GM21723 (cell line): ENCODE results near the gene PCSK2.

Experiments
- ATAC-seq: cut with Tn5 transposase; IDR thresholded peaks from one replicate; pipeline ENCODE4 v1.9.1; 2021; ENCODE audit warnings: mild to moderate bottlenecking, moderate library complexity; ENCODE audit not compliant: unreplicated experiment

The PCSK2 gene

GRCh38 chr20:17327185-17328148, 100.6 kb downstream of the PCSK2 start:
- ATAC-seq = no peak

- ATAC-seq = no peak
Measured at GRCh38 chr20:17334932-17335331, 108.1 kb downstream of the PCSK2 start.

- ATAC-seq = no peak
Measured at GRCh38 chr20:17339000-17339399, 112.2 kb downstream of the PCSK2 start.

GRCh38 chr20:17343091-17343490, 116.3 kb downstream of the PCSK2 start:
- ATAC-seq = no peak

GRCh38 chr20:17343656-17344452, 117.0 kb downstream of the PCSK2 start:
- ATAC-seq = no peak

GRCh38 chr20:17344790-17345189, 118.0 kb downstream of the PCSK2 start:
- no peak for ATAC-seq

GRCh38 chr20:17345321-17345720, 118.5 kb downstream of the PCSK2 start:
- ATAC-seq = no peak

- ATAC-seq = no peak
Measured at GRCh38 chr20:17350321-17350720, 123.5 kb downstream of the PCSK2 start.

GRCh38 chr20:17357238-17357637, 130.4 kb downstream of the PCSK2 start:
- ATAC-seq = no peak

GRCh38 chr20:17358854-17359253, 132.0 kb downstream of the PCSK2 start:
- ATAC-seq = no peak

- ATAC-seq = no peak
Measured at GRCh38 chr20:17364681-17365080, 137.8 kb downstream of the PCSK2 start.

GRCh38 chr20:17365831-17366230, 139.0 kb downstream of the PCSK2 start:
- ATAC-seq = no peak

GRCh38 chr20:17369506-17369905, 142.7 kb downstream of the PCSK2 start:
- ATAC-seq = no peak

- no peak for ATAC-seq
Measured at GRCh38 chr20:17372806-17373440, 146.1 kb downstream of the PCSK2 start.

GRCh38 chr20:17374086-17374485, 147.2 kb downstream of the PCSK2 start:
- ATAC-seq = no peak

GRCh38 chr20:17376031-17376430, 149.2 kb downstream of the PCSK2 start:
- no peak for ATAC-seq

- ATAC-seq = no peak
Measured at GRCh38 chr20:17377231-17377630, 150.4 kb downstream of the PCSK2 start.

GRCh38 chr20:17379651-17380050, 152.8 kb downstream of the PCSK2 start:
- no peak for ATAC-seq

- ATAC-seq = no peak
Measured at GRCh38 chr20:17380801-17381200, 154.0 kb downstream of the PCSK2 start.

- ATAC-seq = no peak
Measured at GRCh38 chr20:17381724-17382123, 154.9 kb downstream of the PCSK2 start.

- no peak for ATAC-seq
Measured at GRCh38 chr20:17385798-17386197, 159.0 kb downstream of the PCSK2 start.
